WTC11 (cell line): Measurements from ENCODE around the gene NGRN. TPM values are rescaled to one million over a fixed set of nuclear protein-coding genes. Genes with fewer than 3 reads are reported as not detected.

Experiments
- ARID4B ChIP-seq: sonication (generic); formaldehyde crosslinking; IDR thresholded peaks from 2 replicates; pipeline ENCODE4 v1.8.0; 2023; ENCODE audit warnings: missing genetic modification reagents, mild to moderate bottlenecking, borderline replicate concordance
- RELA ChIP-seq: sonication (generic); formaldehyde crosslinking; IDR thresholded peaks from 2 replicates; pipeline ENCODE4 v1.8.1; 2022; ENCODE audit warnings: missing genetic modification reagents, mild to moderate bottlenecking, borderline replicate concordance
- SOX15 ChIP-seq: fragments of 250-450 bp; sonication (Bioruptor Pico); IDR thresholded peaks from 2 replicates; pipeline ENCODE4 v1.9.0; 2021; ENCODE audit warnings: mild to moderate bottlenecking
- USF2 ChIP-seq: sonication (generic); formaldehyde crosslinking; IDR thresholded peaks from 2 replicates; pipeline ENCODE4 v1.8.1; 2023; ENCODE audit warnings: mild to moderate bottlenecking, missing genetic modification reagents, moderate library complexity
- ZNF138 ChIP-seq: sonication (generic); formaldehyde crosslinking; conservative IDR thresholded peaks from 2 replicates; pipeline ENCODE4 v1.8.1; 2022; ENCODE audit warnings: mild to moderate bottlenecking, moderate library complexity, missing genetic modification reagents
- ZNF232 ChIP-seq: sonication (generic); formaldehyde crosslinking; IDR thresholded peaks from 2 replicates; pipeline ENCODE4 v1.8.0; 2022; ENCODE audit warnings: mild to moderate bottlenecking, missing genetic modification reagents
- ZNF317 ChIP-seq: sonication (generic); formaldehyde crosslinking; IDR thresholded peaks from 2 replicates; pipeline ENCODE4 v1.8.1; 2023; ENCODE audit warnings: low read depth, mild to moderate bottlenecking, moderate library complexity, missing genetic modification reagents, borderline replicate concordance
- ZNF396 ChIP-seq: fragments of 250-450 bp; sonication (Bioruptor Pico); IDR thresholded peaks from 2 replicates; pipeline ENCODE4 v1.8.0; 2021; ENCODE audit warnings: mild to moderate bottlenecking, moderate library complexity, borderline replicate concordance
- ZNF671 ChIP-seq: fragments of 250-450 bp; sonication (Bioruptor Pico); IDR thresholded peaks from 2 replicates; pipeline ENCODE4 v1.8.0; 2021; ENCODE audit warnings: mild to moderate bottlenecking
- total RNA-seq: library from RNA; stranded (reverse); gene quantifications from 3 replicates; pipeline ENCODE4 v1.2.3, GENCODE V29; 2021
- TF ChIP-seq, protein P1 (sequence below): sonication (generic); formaldehyde crosslinking; IDR thresholded peaks from 2 replicates; pipeline ENCODE4 v1.8.0; 2022; ENCODE audit warnings: missing genetic modification reagents
- TF ChIP-seq, protein P2 (sequence below): sonication (generic); formaldehyde crosslinking; IDR thresholded peaks from 2 replicates; pipeline ENCODE4 v1.8.0; 2022; ENCODE audit warnings: mild to moderate bottlenecking, missing genetic modification reagents
- TF ChIP-seq, protein P3 (sequence below): fragments of 250-450 bp; sonication (Bioruptor Pico); IDR thresholded peaks from 2 replicates; pipeline ENCODE4 v2.1.2; 2022; ENCODE audit warnings: mild to moderate bottlenecking, moderate library complexity

Gene NGRN
- total RNA-seq, 1 experiment from 2014 or later: 77.8 TPM

DNA sequence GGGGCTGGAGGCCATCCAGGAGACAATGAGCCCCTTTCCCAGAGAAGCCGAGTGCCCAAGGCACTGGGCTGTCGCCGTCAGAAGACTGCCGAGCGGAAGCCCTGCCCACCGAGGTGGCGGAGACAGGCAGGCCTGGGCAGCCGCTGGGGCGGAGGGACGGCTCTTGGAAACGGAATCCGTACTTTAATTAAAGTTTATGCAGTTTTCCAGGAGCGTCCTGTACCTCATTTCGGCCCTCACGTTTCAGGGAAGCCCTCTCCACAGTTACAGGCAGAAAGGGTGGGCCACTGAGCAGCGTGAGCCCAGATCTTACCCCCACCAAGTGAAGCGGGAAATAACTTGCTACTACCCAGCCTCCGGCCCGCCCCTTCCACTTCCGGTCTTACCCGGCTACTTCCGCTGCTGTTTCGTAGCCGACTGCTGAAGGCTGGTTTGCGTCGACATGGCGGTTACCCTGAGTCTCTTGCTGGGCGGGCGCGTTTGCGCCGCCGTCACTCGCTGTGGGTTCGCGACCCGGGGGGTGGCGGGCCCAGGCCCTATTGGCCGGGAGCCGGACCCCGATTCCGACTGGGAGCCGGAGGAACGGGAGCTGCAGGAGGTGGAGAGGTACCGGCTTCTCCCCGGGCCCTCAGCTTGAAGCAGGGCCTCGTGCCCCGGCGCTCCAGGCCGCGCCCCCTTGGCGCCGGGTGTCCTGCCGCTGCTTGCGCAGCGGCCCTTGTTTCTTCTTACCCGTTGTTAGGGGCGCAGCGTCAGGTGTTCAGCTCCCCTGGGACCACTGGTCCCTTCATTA, at the start of gene NGRN (continued):
- TF ChIP-seq ARID4B (CRISPR knock-in tag) (peak; percentile 76; the same call in 1 of the 2 replicates), ZNF138 (CRISPR knock-in tag) (no peak), ZNF317 (CRISPR knock-in tag) (no peak), ZNF671 (CRISPR knock-in tag) (no peak), USF2 (CRISPR knock-in tag) (no peak), ZNF232 (CRISPR knock-in tag) (peak; percentile 28; the same call in 1 of the 2 replicates), RELA (CRISPR knock-in tag) (peak; percentile 26; the same call in 1 of the 2 replicates), SOX15 (no peak), ZNF396 (CRISPR knock-in tag) (no peak)
- TF ChIP-seq, protein P1, sequence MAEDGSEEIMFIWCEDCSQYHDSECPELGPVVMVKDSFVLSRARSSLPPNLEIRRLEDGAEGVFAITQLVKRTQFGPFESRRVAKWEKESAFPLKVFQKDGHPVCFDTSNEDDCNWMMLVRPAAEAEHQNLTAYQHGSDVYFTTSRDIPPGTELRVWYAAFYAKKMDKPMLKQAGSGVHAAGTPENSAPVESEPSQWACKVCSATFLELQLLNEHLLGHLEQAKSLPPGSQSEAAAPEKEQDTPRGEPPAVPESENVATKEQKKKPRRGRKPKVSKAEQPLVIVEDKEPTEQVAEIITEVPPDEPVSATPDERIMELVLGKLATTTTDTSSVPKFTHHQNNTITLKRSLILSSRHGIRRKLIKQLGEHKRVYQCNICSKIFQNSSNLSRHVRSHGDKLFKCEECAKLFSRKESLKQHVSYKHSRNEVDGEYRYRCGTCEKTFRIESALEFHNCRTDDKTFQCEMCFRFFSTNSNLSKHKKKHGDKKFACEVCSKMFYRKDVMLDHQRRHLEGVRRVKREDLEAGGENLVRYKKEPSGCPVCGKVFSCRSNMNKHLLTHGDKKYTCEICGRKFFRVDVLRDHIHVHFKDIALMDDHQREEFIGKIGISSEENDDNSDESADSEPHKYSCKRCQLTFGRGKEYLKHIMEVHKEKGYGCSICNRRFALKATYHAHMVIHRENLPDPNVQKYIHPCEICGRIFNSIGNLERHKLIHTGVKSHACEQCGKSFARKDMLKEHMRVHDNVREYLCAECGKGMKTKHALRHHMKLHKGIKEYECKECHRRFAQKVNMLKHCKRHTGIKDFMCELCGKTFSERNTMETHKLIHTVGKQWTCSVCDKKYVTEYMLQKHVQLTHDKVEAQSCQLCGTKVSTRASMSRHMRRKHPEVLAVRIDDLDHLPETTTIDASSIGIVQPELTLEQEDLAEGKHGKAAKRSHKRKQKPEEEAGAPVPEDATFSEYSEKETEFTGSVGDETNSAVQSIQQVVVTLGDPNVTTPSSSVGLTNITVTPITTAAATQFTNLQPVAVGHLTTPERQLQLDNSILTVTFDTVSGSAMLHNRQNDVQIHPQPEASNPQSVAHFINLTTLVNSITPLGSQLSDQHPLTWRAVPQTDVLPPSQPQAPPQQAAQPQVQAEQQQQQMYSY (CRISPR knock-in tag): no peak
- TF ChIP-seq, protein P2, sequence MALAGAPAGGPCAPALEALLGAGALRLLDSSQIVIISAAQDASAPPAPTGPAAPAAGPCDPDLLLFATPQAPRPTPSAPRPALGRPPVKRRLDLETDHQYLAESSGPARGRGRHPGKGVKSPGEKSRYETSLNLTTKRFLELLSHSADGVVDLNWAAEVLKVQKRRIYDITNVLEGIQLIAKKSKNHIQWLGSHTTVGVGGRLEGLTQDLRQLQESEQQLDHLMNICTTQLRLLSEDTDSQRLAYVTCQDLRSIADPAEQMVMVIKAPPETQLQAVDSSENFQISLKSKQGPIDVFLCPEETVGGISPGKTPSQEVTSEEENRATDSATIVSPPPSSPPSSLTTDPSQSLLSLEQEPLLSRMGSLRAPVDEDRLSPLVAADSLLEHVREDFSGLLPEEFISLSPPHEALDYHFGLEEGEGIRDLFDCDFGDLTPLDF (CRISPR knock-in tag): no peak
- TF ChIP-seq, protein P3, sequence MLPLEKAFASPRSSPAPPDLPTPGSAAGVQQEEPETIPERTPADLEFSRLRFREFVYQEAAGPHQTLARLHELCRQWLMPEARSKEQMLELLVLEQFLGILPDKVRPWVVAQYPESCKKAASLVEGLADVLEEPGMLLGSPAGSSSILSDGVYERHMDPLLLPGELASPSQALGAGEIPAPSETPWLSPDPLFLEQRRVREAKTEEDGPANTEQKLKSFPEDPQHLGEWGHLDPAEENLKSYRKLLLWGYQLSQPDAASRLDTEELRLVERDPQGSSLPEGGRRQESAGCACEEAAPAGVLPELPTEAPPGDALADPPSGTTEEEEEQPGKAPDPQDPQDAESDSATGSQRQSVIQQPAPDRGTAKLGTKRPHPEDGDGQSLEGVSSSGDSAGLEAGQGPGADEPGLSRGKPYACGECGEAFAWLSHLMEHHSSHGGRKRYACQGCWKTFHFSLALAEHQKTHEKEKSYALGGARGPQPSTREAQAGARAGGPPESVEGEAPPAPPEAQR (CRISPR knock-in tag): no peak
